Measurements from ENCODE around the gene EXOG. TPM values are rescaled to one million over a fixed set of nuclear protein-coding genes. Genes with fewer than 3 reads are reported as not detected.

EXOG gene
- total RNA-seq, 1 experiment from 2014 or later = 13.7 TPM

DNA sequence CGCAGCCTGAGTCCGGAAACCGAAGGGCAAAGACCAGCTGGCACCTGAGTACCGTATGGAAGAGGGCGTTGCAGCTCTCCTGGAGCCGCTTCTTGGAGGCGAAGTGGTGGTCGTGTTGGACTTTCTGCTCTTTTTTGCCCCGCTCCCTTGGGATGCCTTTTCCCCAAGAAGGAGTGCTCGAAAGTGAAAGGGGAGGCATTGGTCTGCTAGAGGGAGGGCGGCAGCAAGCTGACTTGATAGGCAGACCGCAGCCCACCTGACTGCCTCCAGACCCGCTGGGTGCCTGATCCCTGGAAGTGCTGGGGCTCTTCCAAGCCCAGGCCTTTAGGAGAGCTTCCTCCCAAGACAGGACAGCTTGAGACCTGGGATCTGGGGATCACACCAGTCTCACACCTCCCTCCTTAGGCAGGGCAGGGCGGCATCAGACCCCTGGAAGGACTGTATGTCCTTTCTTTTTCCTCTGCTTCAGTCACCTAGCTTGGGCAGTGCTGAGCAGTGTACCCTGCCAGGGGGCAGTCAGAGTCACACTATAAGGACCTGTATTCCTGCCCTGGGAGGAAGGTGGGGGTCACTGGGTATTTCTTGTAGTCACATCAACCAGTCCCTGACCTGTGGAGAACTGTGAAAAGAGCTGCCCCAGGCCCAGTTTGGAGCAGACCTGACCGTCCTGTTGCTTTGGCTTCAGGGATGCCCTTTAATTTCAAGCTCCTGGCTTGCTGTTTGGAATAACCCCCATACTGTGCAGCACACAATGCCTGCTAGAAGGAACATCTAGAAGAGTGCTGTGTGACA, 40.3 kb upstream of the EXOG start:
- no peak for DNase-seq (ENCODE audit: low spot score)
- ATAC-seq = peak; percentile 31
- Mint-ChIP-seq H3K27ac (peak overlapping the region; percentile 94), H3K4me3 (peak overlapping the region; percentile 98), H3K9me3 (peaks cover 2% of the 10 kb centered on the region), H3K27me3 (ENCODE audit: low read depth) (no peaks in the 10 kb centered on the region), H3K4me1 (peaks cover 51% of the 10 kb centered on the region), H3K36me3 (peaks cover 4% of the 10 kb centered on the region)
- TF ChIP-seq RORB (CRISPR knock-in tag; IDR thresholded peaks at IDR 0.05) = no peak
- peak; percentile 62 for TF ChIP-seq USF2 (CRISPR knock-in tag; IDR thresholded peaks at IDR 0.05)
- TF ChIP-seq, protein P1, sequence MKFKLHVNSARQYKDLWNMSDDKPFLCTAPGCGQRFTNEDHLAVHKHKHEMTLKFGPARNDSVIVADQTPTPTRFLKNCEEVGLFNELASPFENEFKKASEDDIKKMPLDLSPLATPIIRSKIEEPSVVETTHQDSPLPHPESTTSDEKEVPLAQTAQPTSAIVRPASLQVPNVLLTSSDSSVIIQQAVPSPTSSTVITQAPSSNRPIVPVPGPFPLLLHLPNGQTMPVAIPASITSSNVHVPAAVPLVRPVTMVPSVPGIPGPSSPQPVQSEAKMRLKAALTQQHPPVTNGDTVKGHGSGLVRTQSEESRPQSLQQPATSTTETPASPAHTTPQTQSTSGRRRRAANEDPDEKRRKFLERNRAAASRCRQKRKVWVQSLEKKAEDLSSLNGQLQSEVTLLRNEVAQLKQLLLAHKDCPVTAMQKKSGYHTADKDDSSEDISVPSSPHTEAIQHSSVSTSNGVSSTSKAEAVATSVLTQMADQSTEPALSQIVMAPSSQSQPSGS (CRISPR knock-in tag; IDR thresholded peaks at IDR 0.05; ENCODE audit: borderline replicate concordance, low read depth) = no peak
- TF ChIP-seq, protein P2, sequence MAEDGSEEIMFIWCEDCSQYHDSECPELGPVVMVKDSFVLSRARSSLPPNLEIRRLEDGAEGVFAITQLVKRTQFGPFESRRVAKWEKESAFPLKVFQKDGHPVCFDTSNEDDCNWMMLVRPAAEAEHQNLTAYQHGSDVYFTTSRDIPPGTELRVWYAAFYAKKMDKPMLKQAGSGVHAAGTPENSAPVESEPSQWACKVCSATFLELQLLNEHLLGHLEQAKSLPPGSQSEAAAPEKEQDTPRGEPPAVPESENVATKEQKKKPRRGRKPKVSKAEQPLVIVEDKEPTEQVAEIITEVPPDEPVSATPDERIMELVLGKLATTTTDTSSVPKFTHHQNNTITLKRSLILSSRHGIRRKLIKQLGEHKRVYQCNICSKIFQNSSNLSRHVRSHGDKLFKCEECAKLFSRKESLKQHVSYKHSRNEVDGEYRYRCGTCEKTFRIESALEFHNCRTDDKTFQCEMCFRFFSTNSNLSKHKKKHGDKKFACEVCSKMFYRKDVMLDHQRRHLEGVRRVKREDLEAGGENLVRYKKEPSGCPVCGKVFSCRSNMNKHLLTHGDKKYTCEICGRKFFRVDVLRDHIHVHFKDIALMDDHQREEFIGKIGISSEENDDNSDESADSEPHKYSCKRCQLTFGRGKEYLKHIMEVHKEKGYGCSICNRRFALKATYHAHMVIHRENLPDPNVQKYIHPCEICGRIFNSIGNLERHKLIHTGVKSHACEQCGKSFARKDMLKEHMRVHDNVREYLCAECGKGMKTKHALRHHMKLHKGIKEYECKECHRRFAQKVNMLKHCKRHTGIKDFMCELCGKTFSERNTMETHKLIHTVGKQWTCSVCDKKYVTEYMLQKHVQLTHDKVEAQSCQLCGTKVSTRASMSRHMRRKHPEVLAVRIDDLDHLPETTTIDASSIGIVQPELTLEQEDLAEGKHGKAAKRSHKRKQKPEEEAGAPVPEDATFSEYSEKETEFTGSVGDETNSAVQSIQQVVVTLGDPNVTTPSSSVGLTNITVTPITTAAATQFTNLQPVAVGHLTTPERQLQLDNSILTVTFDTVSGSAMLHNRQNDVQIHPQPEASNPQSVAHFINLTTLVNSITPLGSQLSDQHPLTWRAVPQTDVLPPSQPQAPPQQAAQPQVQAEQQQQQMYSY (CRISPR knock-in tag; IDR thresholded peaks at IDR 0.05) = no peak
- TF ChIP-seq USF1 (CRISPR knock-in tag; IDR thresholded peaks at IDR 0.05) = 0 out of 2 replicates have a peak, but pooled peaks have one; percentile 47
- TF ChIP-seq NFE2L1 (CRISPR knock-in tag; IDR thresholded peaks at IDR 0.05) = no peak
- TF ChIP-seq SP1 (CRISPR knock-in tag; conservative IDR thresholded peaks at IDR 0.05) = no peak
- TF ChIP-seq FOXJ3 (CRISPR knock-in tag; IDR thresholded peaks at IDR 0.05; ENCODE audit: borderline replicate concordance) = no peak
- TF ChIP-seq NR3C1 (CRISPR knock-in tag; conservative IDR thresholded peaks at IDR 0.05; ENCODE audit: low read depth) = no peak
- 0 out of 2 replicates have a peak, but pooled peaks have one; percentile 37 for TF ChIP-seq CREM (CRISPR knock-in tag; IDR thresholded peaks at IDR 0.05)
- no peak for TF ChIP-seq SMAD4 (CRISPR knock-in tag; IDR thresholded peaks at IDR 0.05)
- no peak for TF ChIP-seq NR1H2 (CRISPR knock-in tag; IDR thresholded peaks at IDR 0.05)
- TF ChIP-seq, protein P3, sequence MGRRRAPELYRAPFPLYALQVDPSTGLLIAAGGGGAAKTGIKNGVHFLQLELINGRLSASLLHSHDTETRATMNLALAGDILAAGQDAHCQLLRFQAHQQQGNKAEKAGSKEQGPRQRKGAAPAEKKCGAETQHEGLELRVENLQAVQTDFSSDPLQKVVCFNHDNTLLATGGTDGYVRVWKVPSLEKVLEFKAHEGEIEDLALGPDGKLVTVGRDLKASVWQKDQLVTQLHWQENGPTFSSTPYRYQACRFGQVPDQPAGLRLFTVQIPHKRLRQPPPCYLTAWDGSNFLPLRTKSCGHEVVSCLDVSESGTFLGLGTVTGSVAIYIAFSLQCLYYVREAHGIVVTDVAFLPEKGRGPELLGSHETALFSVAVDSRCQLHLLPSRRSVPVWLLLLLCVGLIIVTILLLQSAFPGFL (CRISPR knock-in tag; IDR thresholded peaks at IDR 0.05; ENCODE audit: borderline replicate concordance) = no peak
- no peak for TF ChIP-seq ZNF263 (CRISPR knock-in tag; IDR thresholded peaks at IDR 0.05; ENCODE audit: low read depth)
- TF ChIP-seq TCF7 (CRISPR knock-in tag; IDR thresholded peaks at IDR 0.05; ENCODE audit: low read depth) = no peak
- ChIA-PET CTCF (interaction anchor here (0.9 to 2.4 kb wide), 4 partner anchors 41 to 319 kb away, joined by 3 to 13 read pairs (median 3); partner anchors contain the start of genes ACAA1, EXOG and XYLB), POLR2A (interaction anchor here (0.9 to 1.7 kb wide), 6 partner anchors 14 to 319 kb away, joined by 3 to 5 read pairs (median 4); partner anchors contain the start of genes ACAA1, OXSR1 and XYLB)

All from WTC11 (cell line).